ENCODE data around the gene U2AF2.

Gene U2AF2

GRCh38 chr19:55697069-55697440 lies 42.2 kb downstream of the U2AF2 start:
- ChIA-PET CTCF (interaction anchor here (0.6 kb wide), 1 partner anchor 65 kb away, joined by 5 read pairs; no protein-coding TSS in a partner anchor), POLR2A (ENCODE audit: low non-redundant PET) (no interaction called here)
- DNase-seq (ENCODE audit: low spot score) = no peak
- TF ChIP-seq, protein P1, sequence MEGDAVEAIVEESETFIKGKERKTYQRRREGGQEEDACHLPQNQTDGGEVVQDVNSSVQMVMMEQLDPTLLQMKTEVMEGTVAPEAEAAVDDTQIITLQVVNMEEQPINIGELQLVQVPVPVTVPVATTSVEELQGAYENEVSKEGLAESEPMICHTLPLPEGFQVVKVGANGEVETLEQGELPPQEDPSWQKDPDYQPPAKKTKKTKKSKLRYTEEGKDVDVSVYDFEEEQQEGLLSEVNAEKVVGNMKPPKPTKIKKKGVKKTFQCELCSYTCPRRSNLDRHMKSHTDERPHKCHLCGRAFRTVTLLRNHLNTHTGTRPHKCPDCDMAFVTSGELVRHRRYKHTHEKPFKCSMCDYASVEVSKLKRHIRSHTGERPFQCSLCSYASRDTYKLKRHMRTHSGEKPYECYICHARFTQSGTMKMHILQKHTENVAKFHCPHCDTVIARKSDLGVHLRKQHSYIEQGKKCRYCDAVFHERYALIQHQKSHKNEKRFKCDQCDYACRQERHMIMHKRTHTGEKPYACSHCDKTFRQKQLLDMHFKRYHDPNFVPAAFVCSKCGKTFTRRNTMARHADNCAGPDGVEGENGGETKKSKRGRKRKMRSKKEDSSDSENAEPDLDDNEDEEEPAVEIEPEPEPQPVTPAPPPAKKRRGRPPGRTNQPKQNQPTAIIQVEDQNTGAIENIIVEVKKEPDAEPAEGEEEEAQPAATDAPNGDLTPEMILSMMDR (conservative IDR thresholded peaks at IDR 0.05; ENCODE audit: low read depth) = no peak
- H3K27ac ChIP-seq = no peak overlapping the region

DNA sequence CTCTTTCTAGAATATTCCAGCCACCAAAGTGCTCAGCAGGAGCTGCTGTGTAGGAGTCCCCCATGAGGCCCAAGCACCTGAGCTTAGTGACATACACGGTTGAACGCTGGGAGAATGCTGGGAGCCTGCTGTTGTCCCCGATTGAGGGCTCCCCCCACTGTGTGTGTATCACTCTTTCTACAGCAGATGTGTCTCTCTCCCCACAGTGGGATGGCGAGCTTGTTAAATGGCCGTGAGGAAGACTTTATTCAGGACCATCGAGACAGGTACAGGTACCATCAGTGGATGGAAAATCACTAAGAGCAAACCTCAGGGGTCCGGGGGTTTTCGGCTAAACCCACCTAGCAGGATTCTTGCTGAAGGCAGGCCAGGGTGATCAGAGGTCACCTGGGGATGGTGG lies 42.9 kb downstream of the U2AF2 start:
- no peak for DNase-seq (ENCODE audit: low spot score)
- no peak overlapping the region for H3K27ac ChIP-seq
- TF ChIP-seq, protein P1 (conservative IDR thresholded peaks at IDR 0.05; ENCODE audit: low read depth) = no peak
- CTCF ChIA-PET = interaction anchor here (0.6 kb wide), 1 partner anchor 66 kb away, joined by 5 read pairs; no protein-coding TSS in a partner anchor
- POLR2A ChIA-PET (ENCODE audit: low non-redundant PET) = no interaction called here

DNA sequence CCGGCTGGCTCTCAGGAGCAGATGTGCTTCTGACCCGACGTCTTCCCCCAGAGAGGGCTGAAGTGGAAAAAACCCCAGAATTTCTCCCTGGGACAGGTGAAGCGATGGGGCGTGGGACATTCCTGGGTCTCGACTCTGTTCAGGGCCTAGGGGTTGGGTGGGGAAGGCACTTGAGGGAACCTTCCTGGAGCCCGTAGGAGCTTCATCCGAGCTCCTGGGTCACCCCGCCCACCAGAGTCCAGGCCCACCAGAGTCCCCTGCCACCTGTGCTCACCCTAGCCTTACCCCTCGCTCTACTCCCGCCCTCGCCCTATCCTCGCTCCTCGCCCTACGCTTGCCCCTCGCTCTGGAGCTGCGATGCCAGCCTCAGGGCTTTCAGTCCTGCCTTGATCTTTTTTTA lies 43.4 kb downstream of the U2AF2 start:
- TF ChIP-seq, protein P1 (conservative IDR thresholded peaks at IDR 0.05; ENCODE audit: low read depth) = no peak
- CTCF ChIA-PET = no interaction called here
- DNase-seq (ENCODE audit: low spot score) = no peak
- POLR2A ChIA-PET (ENCODE audit: low non-redundant PET) = no interaction called here
- H3K27ac ChIP-seq = no peak overlapping the region

GRCh38 chr19:55699221-55699620 lies 44.4 kb downstream of the U2AF2 start:
- TF ChIP-seq, protein P1 (conservative IDR thresholded peaks at IDR 0.05; ENCODE audit: low read depth) = no peak
- DNase-seq (ENCODE audit: low spot score) = no peak
- ChIA-PET POLR2A (ENCODE audit: low non-redundant PET) (no interaction called here), CTCF (no interaction called here)
- H3K27ac ChIP-seq = no peak overlapping the region

DNA sequence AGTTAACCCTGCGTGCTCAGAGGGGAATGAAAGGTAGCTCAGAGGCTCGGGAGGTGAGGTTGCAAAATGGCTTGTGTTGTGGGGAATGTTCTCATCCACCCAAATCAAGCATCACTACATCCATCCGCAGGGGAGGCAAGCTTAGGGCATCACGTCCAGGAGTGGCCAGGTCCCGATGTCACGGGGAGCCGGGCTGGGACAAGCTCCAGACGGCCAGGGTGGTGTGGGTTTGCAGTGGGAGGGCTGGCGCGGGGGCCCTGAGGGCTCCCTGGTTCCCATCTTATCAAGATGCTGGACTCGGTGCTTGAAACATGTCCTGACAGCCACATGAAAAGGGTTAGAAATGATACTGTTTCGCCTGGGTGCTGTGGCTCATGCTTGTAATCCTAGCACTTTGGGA lies 46.0 kb downstream of the U2AF2 start:
- TF ChIP-seq, protein P1 (conservative IDR thresholded peaks at IDR 0.05; ENCODE audit: low read depth) = no peak
- H3K27ac ChIP-seq = no peak overlapping the region
- ChIA-PET CTCF (no interaction called here), POLR2A (ENCODE audit: low non-redundant PET) (no interaction called here)
- no peak for DNase-seq (ENCODE audit: low spot score)

DNA sequence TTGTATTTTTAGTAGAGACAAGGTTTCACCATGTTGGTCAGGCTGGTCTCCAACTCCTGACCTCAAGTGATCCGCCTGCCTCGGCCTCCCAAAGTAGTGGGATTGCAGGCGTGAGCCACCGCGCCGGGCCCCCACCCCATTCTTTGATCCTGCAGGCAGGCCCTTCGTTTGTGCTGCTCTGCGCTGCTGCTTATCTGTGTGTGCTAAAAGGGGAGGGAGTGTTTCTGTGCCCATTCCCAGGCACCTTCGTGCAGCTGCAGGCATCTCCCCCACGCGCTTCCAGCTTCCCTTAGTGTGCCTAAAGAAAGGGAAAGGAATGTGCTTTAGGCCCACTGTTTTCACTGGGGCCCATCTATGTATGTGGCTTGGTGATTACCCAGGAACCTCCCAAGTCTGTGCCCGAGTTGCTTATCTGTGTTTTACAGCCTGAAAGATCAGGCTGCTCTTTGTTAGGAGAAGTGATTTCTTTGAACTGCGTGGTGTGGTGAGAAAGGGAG lies 47.3 kb downstream of the U2AF2 start:
- DNase-seq (ENCODE audit: low spot score) = no peak
- CTCF ChIA-PET = interaction anchor here (0.6 kb wide), 1 partner anchor 211 kb away, joined by 3 read pairs; no protein-coding TSS in a partner anchor
- POLR2A ChIA-PET (ENCODE audit: low non-redundant PET) = no interaction called here
- no peak overlapping the region for H3K27ac ChIP-seq
- TF ChIP-seq, protein P1 (conservative IDR thresholded peaks at IDR 0.05; ENCODE audit: low read depth) = no peak

Measured in RWPE1 (cell line).